PC-3 (cell line): Measurements from ENCODE around the gene UPF2. TPM values are rescaled to one million over a fixed set of nuclear protein-coding genes. Genes with fewer than 3 reads are reported as not detected.

ENCODE experiments used
- ATAC-seq: fragments of 200-7000 bp; cut with Tn5 transposase; 2 replicates; pipeline ENCODE4 v1.9.1; 2020; ENCODE audit warnings: mild to moderate bottlenecking, moderate library complexity
- BruUV-seq: library from RNA; stranded (reverse); fragments of 400-500 nt; replicated peaks from 2 replicates; lab custom pipeline; 2021; lab: Mats Ljungman, UMichigan
- CTCF ChIA-PET: fragments of 300-600 bp; sonication (Branson Sonifier 250); formaldehyde crosslinking; loops from one replicate; lab custom pipeline; 2022; ENCODE audit warnings: antibody characterized with exemption; lab: Charles Lee
- POLR2A ChIA-PET: fragments of 300-600 bp; sonication (Branson Sonifier 250); formaldehyde crosslinking; loops from one replicate; lab custom pipeline; 2022; ENCODE audit warnings: antibody characterized with exemption; ENCODE audit not compliant: unreplicated experiment; lab: Charles Lee
- DNase-seq: peaks from one replicate; pipeline ENCODE4 v3.0.0-alpha.2; 2015
- H2AFZ ChIP-seq: fragments of 300-600 bp; sonication (generic); 2 replicates; pipeline ENCODE4 v1.6.0; 2016; ENCODE audit warnings: antibody characterized with exemption, low read length
- H3F3A ChIP-seq: fragments of 300-600 bp; sonication (generic); one replicate; pipeline ENCODE4 v1.6.0; 2017; ENCODE audit warnings: antibody characterized with exemption, low read length, control low read depth, mild to moderate bottlenecking; ENCODE audit not compliant: unreplicated experiment
- H3K27ac ChIP-seq: fragments of 300-600 bp; sonication (generic); 2 replicates; pipeline ENCODE4 v1.5.1; 2016; ENCODE audit warnings: mild to moderate bottlenecking, low read length
- H3K27me3 ChIP-seq: fragments of 300-600 bp; sonication (generic); 2 replicates; pipeline ENCODE4 v1.6.1; 2016; ENCODE audit warnings: low read length, mixed read lengths
- H3K36me3 ChIP-seq: fragments of 300-600 bp; sonication (generic); 2 replicates; pipeline ENCODE4 v1.6.1; 2016; ENCODE audit warnings: low read depth, mixed run types, low read length, mixed read lengths
- H3K4me1 ChIP-seq: fragments of 300-600 bp; sonication (generic); 2 replicates; pipeline ENCODE4 v1.5.1; 2016; ENCODE audit warnings: low read length; ENCODE audit not compliant: insufficient read depth
- H3K4me2 ChIP-seq: fragments of 300-600 bp; sonication (generic); 2 replicates; pipeline ENCODE4 v1.6.0; 2016; ENCODE audit warnings: low read length
- H3K4me3 ChIP-seq: fragments of 300-600 bp; sonication (generic); 2 replicates; pipeline ENCODE4 v1.5.1; 2016; ENCODE audit warnings: mild to moderate bottlenecking, low read length, mixed read lengths
- H3K79me2 ChIP-seq: fragments of 300-600 bp; sonication (generic); 2 replicates; pipeline ENCODE4 v1.6.1; 2017; ENCODE audit warnings: low read length, mixed read lengths
- H3K9ac ChIP-seq: fragments of 300-600 bp; sonication (generic); 2 replicates; pipeline ENCODE4 v1.6.0; 2016; ENCODE audit warnings: mild to moderate bottlenecking, low read length
- H3K9me2 ChIP-seq: fragments of 300-600 bp; sonication (generic); replicated peaks from 2 replicates; pipeline ENCODE4 v1.6.1; 2016; ENCODE audit warnings: mixed run types, low read length, mixed read lengths
- H3K9me3 ChIP-seq: fragments of 300-600 bp; sonication (generic); 2 replicates; pipeline ENCODE4 v1.6.1; 2016; ENCODE audit warnings: low read length, mixed read lengths
- H4K20me1 ChIP-seq: fragments of 300-600 bp; sonication (generic); 2 replicates; pipeline ENCODE4 v1.6.1; 2016; ENCODE audit warnings: low read length, mixed read lengths
- CTCF ChIP-seq: fragments of 300-600 bp; sonication (generic); conservative IDR thresholded peaks from 2 replicates; pipeline ENCODE4 v1.5.1; 2017; ENCODE audit warnings: antibody characterized with exemption, low read depth, mild to moderate bottlenecking, low read length
- EZH2 ChIP-seq: fragments of 300-600 bp; sonication (generic); IDR thresholded peaks from one replicate; pipeline ENCODE4 v1.6.1; 2017; ENCODE audit warnings: antibody characterized with exemption, mild to moderate bottlenecking, low read length; ENCODE audit not compliant: unreplicated experiment
- EZH2phosphoT487 ChIP-seq: fragments of 300-600 bp; sonication (generic); IDR thresholded peaks from 2 replicates; pipeline ENCODE4 v1.6.1; 2018; ENCODE audit warnings: mild to moderate bottlenecking, antibody characterized with exemption, low read length, borderline replicate concordance
- intact Hi-C: fragments of 100-400 bp; cut with micrococcal nuclease; formaldehyde crosslinking; loops from 2 replicates; pipeline ENCODE4 v1.9.0; 2023
- total RNA-seq: library from RNA; depleted of rRNA; stranded (reverse); fragments of >200 nt; gene quantifications from 2 replicates; pipeline ENCODE4 v1.2.3, GENCODE V29; 2014

Gene UPF2
- total RNA-seq, 1 experiment from 2014 or later = 12.0 TPM

DNA sequence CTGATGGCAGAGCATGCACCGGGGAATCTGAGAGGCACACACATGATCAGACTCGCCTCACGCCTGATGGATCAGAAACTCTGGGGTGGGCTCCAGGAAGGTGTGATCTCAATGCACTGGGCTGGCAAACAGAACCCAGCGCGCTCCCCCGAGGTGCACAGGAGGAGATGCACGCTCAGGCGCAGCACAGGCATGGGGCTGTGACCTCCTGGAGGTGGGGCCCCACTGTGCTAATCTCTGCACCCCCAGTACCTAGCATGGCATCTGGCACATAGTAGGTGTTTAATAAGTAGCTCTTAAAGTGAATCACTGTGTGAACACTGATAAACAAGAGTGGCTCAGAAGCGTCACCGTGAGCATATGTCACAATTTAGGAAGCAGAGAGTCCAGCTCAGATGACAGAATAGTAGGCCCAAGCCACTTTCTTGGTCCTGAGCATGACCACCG lies 161.6 kb downstream of the UPF2 start:
- H3K9me3 ChIP-seq = no peaks in the 10 kb centered on the region
- peaks cover 35% of the 10 kb centered on the region for H3K4me1 ChIP-seq
- no peak overlapping the region for H3K4me2 ChIP-seq
- H3K4me3 ChIP-seq = no peak overlapping the region
- H3K27ac ChIP-seq = peak overlapping the region; percentile 100
- H3K36me3 ChIP-seq = no peaks in the 10 kb centered on the region
- TF ChIP-seq CTCF = no peak
- no peak for TF ChIP-seq EZH2
- TF ChIP-seq EZH2phosphoT487 = no peak
- no peaks in the 10 kb centered on the region for H3F3A ChIP-seq
- TSS peak; percentile 85 for BruUV-seq
- H3K9me2 ChIP-seq = no peaks in the 10 kb centered on the region
- H3K27me3 ChIP-seq = no peaks in the 10 kb centered on the region
- H3K79me2 ChIP-seq = no peaks in the 10 kb centered on the region
- H3K9ac ChIP-seq = peak overlapping the region; percentile 88
- no peak for ATAC-seq
- H2AFZ ChIP-seq = no peak overlapping the region
- intact Hi-C loops = no loop called here
- H4K20me1 ChIP-seq = no peaks in the 10 kb centered on the region
- POLR2A ChIA-PET = no interaction called here
- CTCF ChIA-PET = interaction anchor here (0.7 to 1.1 kb wide), 3 partner anchors 71 to 105 kb away, joined by 4 read pairs; no protein-coding TSS in a partner anchor
- no peak for DNase-seq

GRCh38 chr10:11880151-11881029 lies 162.2 kb downstream of the UPF2 start:
- Histone ChIP-seq H3K4me2 (no peak overlapping the region), H3K27ac (peak overlapping the region; percentile 100), H3K4me3 (no peak overlapping the region), H3K79me2 (no peaks in the 10 kb centered on the region), H3K27me3 (no peaks in the 10 kb centered on the region), H2AFZ (no peak overlapping the region), H4K20me1 (no peaks in the 10 kb centered on the region), H3K4me1 (peaks cover 39% of the 10 kb centered on the region), H3K36me3 (no peaks in the 10 kb centered on the region), H3F3A (no peaks in the 10 kb centered on the region), H3K9me3 (no peaks in the 10 kb centered on the region), H3K9me2 (no peaks in the 10 kb centered on the region), H3K9ac (peak overlapping the region; percentile 88)
- ChIA-PET POLR2A (no interaction called here), CTCF (interaction anchor here (0.7 to 1.1 kb wide), 2 partner anchors 97 to 106 kb away, joined by 4 read pairs; no protein-coding TSS in a partner anchor)
- intact Hi-C loops = no loop called here
- no peak for ATAC-seq
- no peak for DNase-seq
- TF ChIP-seq EZH2 (no peak), EZH2phosphoT487 (no peak), CTCF (no peak)
- no TSS peak for BruUV-seq
